ENCODE data around the gene ZSWIM7.

DNA sequence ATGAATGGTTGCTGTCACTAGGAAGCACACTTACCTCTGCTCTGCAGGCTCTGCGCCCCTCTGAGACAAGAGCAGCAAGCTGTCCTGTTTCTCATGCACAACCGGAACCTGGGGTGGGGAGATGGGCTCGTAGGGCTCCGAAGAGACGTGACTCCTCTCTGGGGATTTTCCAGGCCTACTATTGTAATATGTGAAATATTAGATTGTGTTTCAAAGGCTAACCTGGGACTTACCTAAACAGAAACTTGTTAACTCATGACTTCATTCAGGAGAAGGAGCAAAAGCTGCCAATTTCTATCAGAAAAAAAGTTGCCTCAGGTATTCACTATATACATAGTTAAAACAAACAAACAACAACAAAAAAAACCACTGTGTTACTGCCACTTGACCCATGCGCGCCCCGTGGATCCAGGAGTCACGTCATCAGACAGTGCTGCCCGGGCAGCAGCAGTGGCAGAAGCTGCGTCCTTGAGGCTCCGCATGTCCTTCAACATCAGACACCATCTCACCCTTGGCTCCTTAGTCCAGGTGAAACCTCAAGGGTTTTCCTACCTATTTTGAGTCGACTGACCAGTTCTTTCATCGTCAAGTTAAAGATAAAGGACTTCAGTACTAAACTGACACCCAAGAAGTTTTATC lies 49.4 kb upstream of the ZSWIM7 start:
- TF ChIP-seq, protein P1, sequence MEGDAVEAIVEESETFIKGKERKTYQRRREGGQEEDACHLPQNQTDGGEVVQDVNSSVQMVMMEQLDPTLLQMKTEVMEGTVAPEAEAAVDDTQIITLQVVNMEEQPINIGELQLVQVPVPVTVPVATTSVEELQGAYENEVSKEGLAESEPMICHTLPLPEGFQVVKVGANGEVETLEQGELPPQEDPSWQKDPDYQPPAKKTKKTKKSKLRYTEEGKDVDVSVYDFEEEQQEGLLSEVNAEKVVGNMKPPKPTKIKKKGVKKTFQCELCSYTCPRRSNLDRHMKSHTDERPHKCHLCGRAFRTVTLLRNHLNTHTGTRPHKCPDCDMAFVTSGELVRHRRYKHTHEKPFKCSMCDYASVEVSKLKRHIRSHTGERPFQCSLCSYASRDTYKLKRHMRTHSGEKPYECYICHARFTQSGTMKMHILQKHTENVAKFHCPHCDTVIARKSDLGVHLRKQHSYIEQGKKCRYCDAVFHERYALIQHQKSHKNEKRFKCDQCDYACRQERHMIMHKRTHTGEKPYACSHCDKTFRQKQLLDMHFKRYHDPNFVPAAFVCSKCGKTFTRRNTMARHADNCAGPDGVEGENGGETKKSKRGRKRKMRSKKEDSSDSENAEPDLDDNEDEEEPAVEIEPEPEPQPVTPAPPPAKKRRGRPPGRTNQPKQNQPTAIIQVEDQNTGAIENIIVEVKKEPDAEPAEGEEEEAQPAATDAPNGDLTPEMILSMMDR (IDR thresholded peaks at IDR 0.05; ENCODE audit: low read depth, low read length, poor library complexity, severe bottlenecking) = no peak
- TF ChIP-seq EZH2phosphoT487 (IDR thresholded peaks at IDR 0.05; ENCODE audit: borderline replicate concordance, low read length) = no peak

Measured in DOHH2 (cell line).